ENCODE measurements around the gene INS. TPM values are rescaled to one million over a fixed set of nuclear protein-coding genes. Genes with fewer than 3 reads are reported as not detected.

INS gene
- total RNA-seq, 1 experiment from 2014 or later: not detected

DNA sequence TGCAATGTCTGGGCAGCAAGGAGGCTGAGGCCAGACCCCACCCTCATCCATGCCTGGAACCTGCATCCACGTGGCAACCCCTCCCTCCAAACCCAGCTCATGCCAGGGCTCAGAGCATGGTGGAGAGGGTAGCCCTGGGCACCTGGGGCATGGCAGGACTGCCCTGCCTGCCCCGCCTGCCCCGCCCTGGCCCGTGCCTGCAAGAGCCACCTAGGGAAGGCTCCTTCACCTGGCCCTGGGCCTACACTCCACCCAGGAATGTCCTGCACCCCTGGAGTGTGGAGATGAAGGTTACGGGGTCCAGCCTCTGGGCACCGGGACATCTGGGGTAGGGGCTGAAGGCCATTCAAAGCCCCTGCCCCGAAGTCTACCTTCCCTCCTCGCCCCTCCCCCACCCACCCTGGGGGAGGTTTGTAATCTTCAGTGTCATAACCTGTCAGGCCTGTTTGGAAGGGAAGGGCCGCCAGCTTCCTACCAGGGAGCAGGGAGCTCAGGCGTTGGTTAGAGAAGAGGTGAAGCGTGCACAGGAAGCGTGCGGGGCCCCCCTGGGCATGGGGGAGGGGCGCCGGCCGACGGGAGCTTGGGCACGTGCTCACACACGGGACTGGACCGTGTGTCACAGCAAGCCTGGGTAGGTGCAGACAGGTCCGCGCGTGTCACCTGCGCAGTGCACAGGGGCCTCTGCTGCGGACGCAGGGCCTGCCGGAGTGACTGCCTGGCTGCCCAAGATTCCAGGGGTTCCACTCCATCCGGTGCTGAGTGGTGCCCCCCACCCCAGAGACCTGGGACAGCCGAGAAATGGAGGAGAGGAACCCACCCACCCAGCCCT is 41.3 kb upstream of the INS start:
- Histone ChIP-seq H3K36me3 (ENCODE audit: insufficient read depth, low read length, poor library complexity, severe bottlenecking) (no peaks in the 10 kb centered on the region), H3K27ac (ENCODE audit: low read depth, low read length, poor library complexity, severe bottlenecking) (no peak overlapping the region), H3K4me3 (ENCODE audit: low read depth, low read length, poor library complexity, severe bottlenecking) (no peak overlapping the region), H3K4me1 (ENCODE audit: insufficient read depth, low read length, poor library complexity, severe bottlenecking) (no peaks in the 10 kb centered on the region), H3K27me3 (replicated peaks; ENCODE audit: insufficient read depth, low read depth, low read length, poor library complexity) (no peaks in the 10 kb centered on the region), H3K9me3 (ENCODE audit: low read depth, low read length, poor library complexity, severe bottlenecking) (no peaks in the 10 kb centered on the region)
- ChIA-PET POLR2A (ENCODE audit: low non-redundant PET) (no interaction called here), CTCF (no interaction called here)
- DNase-seq (ENCODE audit: low spot score): no peak
- intact Hi-C loops (cut with micrococcal nuclease; ENCODE audit: unreplicated experiment): no loop called here
- TF ChIP-seq, protein P1, sequence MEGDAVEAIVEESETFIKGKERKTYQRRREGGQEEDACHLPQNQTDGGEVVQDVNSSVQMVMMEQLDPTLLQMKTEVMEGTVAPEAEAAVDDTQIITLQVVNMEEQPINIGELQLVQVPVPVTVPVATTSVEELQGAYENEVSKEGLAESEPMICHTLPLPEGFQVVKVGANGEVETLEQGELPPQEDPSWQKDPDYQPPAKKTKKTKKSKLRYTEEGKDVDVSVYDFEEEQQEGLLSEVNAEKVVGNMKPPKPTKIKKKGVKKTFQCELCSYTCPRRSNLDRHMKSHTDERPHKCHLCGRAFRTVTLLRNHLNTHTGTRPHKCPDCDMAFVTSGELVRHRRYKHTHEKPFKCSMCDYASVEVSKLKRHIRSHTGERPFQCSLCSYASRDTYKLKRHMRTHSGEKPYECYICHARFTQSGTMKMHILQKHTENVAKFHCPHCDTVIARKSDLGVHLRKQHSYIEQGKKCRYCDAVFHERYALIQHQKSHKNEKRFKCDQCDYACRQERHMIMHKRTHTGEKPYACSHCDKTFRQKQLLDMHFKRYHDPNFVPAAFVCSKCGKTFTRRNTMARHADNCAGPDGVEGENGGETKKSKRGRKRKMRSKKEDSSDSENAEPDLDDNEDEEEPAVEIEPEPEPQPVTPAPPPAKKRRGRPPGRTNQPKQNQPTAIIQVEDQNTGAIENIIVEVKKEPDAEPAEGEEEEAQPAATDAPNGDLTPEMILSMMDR (conservative IDR thresholded peaks at IDR 0.05; ENCODE audit: low read depth, low read length): no peak
- no peak for TF ChIP-seq EZH2 (IDR thresholded peaks at IDR 0.05; ENCODE audit: borderline replicate concordance, low read depth, low read length, poor library complexity, severe bottlenecking)
- BruUV-seq (replicated peaks): no TSS peak

DNA sequence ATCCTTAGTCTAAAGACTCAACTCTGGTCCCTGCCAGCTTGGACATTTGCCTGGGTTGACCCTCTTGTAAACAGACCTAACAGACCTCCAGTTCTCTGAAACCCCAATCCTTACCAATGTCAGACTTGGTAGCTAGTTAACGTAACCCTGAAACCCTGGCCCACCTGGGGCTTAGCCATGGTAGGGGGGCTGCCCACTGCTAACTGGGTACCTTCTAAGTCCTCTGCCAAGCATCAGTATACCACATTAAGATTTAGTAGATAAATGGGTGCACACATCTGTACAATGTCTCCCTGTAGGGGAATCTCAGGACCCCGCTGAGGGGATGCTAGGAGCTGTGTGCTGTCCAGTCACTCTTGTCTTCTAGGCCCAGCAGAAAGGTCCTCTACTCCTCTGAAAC is 40.5 kb upstream of the INS start:
- Histone ChIP-seq H3K27me3 (replicated peaks; ENCODE audit: insufficient read depth, low read depth, low read length, poor library complexity) (no peaks in the 10 kb centered on the region), H3K9me3 (ENCODE audit: low read depth, low read length, poor library complexity, severe bottlenecking) (no peaks in the 10 kb centered on the region), H3K27ac (ENCODE audit: low read depth, low read length, poor library complexity, severe bottlenecking) (no peak overlapping the region), H3K4me3 (ENCODE audit: low read depth, low read length, poor library complexity, severe bottlenecking) (no peak overlapping the region), H3K4me1 (ENCODE audit: insufficient read depth, low read length, poor library complexity, severe bottlenecking) (no peaks in the 10 kb centered on the region), H3K36me3 (ENCODE audit: insufficient read depth, low read length, poor library complexity, severe bottlenecking) (no peaks in the 10 kb centered on the region)
- no TSS peak for BruUV-seq (replicated peaks)
- TF ChIP-seq EZH2 (IDR thresholded peaks at IDR 0.05; ENCODE audit: borderline replicate concordance, low read depth, low read length, poor library complexity, severe bottlenecking): no peak
- TF ChIP-seq, protein P1 (conservative IDR thresholded peaks at IDR 0.05; ENCODE audit: low read depth, low read length): no peak
- intact Hi-C loops (cut with micrococcal nuclease; ENCODE audit: unreplicated experiment): no loop called here
- DNase-seq (ENCODE audit: low spot score): no peak
- ChIA-PET CTCF (no interaction called here), POLR2A (ENCODE audit: low non-redundant PET) (no interaction called here)

DNA sequence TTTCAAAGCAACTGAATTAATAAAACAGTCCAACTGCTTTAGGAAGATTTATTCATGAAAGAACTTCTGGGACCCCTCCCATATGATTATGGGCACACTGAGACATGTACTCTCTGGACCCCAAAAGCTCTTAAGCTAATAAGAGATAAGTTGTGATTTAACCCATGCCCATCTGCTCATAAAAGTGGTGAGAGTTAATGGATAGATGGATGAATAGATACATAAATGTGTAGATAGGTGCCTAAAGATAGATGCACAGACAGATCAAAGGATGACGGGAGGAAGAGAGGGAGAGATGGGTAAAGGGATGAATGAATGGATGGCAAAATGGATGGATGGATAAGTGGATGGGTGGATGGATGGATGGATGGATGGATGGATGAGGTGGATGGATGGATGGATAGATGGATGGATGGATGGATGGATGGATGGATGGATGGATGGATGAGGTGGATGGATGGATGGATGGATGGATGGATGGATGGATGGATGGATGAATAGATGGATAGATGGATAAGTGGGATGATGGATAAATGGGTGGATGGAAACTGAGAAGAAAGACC is 40.0 kb upstream of the INS start:
- H3K9me3 ChIP-seq (ENCODE audit: low read depth, low read length, poor library complexity, severe bottlenecking): no peaks in the 10 kb centered on the region
- intact Hi-C loops (cut with micrococcal nuclease; ENCODE audit: unreplicated experiment): no loop called here
- H3K27ac ChIP-seq (ENCODE audit: low read depth, low read length, poor library complexity, severe bottlenecking): no peak overlapping the region
- H3K36me3 ChIP-seq (ENCODE audit: insufficient read depth, low read length, poor library complexity, severe bottlenecking): no peaks in the 10 kb centered on the region
- CTCF ChIA-PET: no interaction called here
- no peak overlapping the region for H3K4me3 ChIP-seq (ENCODE audit: low read depth, low read length, poor library complexity, severe bottlenecking)
- POLR2A ChIA-PET (ENCODE audit: low non-redundant PET): no interaction called here
- no peaks in the 10 kb centered on the region for H3K27me3 ChIP-seq (replicated peaks; ENCODE audit: insufficient read depth, low read depth, low read length, poor library complexity)
- TF ChIP-seq EZH2 (IDR thresholded peaks at IDR 0.05; ENCODE audit: borderline replicate concordance, low read depth, low read length, poor library complexity, severe bottlenecking): no peak
- TF ChIP-seq, protein P1 (conservative IDR thresholded peaks at IDR 0.05; ENCODE audit: low read depth, low read length): no peak
- no TSS peak for BruUV-seq (replicated peaks)
- no peak for DNase-seq (ENCODE audit: low spot score)
- H3K4me1 ChIP-seq (ENCODE audit: insufficient read depth, low read length, poor library complexity, severe bottlenecking): no peaks in the 10 kb centered on the region
